ENCODE data around the gene DYNLT1.
"Not testable (repeated sequence)": the region's sequence is repeated elsewhere in the genome, so short reads cannot be mapped to it uniquely, and the experiment has no call there.

The DYNLT1 gene

DNA sequence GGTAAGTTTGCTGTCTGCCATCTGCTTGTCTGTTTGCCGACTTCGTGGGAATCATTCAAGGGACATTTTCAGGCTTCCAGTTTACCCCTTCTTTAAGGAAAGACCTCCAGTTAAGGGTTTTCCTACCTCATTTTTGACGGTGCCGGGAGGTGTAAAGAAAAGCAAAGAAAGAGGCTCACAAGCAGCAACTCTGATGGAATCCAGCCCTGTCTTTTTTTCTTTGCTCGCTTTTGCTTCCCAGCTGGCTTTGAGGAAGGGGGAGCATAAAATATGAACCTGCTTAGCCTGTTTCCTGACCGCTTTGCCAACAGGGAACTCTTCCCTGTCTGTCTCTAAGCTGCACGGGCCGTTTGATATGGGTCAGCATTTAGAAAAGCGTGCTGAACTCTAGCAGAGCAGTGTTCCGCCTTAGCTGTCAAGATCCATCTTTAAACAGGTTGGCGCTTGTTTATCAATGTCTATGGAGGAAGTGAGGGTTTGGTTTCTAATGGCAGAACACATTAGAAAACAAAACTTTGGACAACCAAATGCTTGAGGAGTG, 19.2 kb upstream of the DYNLT1 start:
- ChIA-PET POLR2A (interaction anchor here (1.4 kb wide), 1 partner anchor 23 kb away, joined by 4 read pairs; no protein-coding TSS in a partner anchor), CTCF (interaction anchor here (0.9 to 10.2 kb wide), 9 partner anchors 9 to 458 kb away, joined by 3 to 168 read pairs (median 3); partner anchors contain the start of genes DYNLT1 and SYTL3)
- Histone ChIP-seq H3K27me3 (replicated peaks in 2 of 5; ENCODE audit: control insufficient read depth in 4 of 5, insufficient read depth in 5 of 5, low read length in 4 of 5) (peaks cover 0 to 2% (median 0%) of the 10 kb centered on the region in 5 experiments), H3K27ac (ENCODE audit: insufficient read depth in 1 of 2, low read depth in 1 of 2, low read length in 2 of 2, poor library complexity in 1 of 2, severe bottlenecking in 2 of 2) (no peak overlapping the region), H3K4me3 (ENCODE audit: control insufficient read depth in 1 of 7, extremely low read depth in 1 of 7, insufficient read depth in 4 of 7, low read depth in 2 of 7, low read length in 6 of 7) (peak overlapping the region in 3 of 7 experiments; percentile 3 to 65 (median 36)), H3K9me3 (ENCODE audit: control extremely low read depth in 1 of 5, control insufficient read depth in 4 of 5, insufficient read depth in 2 of 5, low read depth in 1 of 5, low read length in 4 of 5) (no peaks in the 10 kb centered on the region), H3K36me3 (ENCODE audit: control insufficient read depth in 4 of 4, insufficient read depth in 4 of 4, low read length in 3 of 4) (no peaks in the 10 kb centered on the region), H3K4me1 (ENCODE audit: control extremely low read depth in 1 of 4, control insufficient read depth in 4 of 4, insufficient read depth in 4 of 4, low read length in 3 of 4) (peaks cover 18 to 57% (median 41%) of the 10 kb centered on the region in 4 experiments)
- DNase-seq = peak in 1 of 3 donors; percentile 20
- 52% methylated on average over 9 of the region's 11 CpGs for WGBS (ENCODE audit: insufficient coverage)

DNA sequence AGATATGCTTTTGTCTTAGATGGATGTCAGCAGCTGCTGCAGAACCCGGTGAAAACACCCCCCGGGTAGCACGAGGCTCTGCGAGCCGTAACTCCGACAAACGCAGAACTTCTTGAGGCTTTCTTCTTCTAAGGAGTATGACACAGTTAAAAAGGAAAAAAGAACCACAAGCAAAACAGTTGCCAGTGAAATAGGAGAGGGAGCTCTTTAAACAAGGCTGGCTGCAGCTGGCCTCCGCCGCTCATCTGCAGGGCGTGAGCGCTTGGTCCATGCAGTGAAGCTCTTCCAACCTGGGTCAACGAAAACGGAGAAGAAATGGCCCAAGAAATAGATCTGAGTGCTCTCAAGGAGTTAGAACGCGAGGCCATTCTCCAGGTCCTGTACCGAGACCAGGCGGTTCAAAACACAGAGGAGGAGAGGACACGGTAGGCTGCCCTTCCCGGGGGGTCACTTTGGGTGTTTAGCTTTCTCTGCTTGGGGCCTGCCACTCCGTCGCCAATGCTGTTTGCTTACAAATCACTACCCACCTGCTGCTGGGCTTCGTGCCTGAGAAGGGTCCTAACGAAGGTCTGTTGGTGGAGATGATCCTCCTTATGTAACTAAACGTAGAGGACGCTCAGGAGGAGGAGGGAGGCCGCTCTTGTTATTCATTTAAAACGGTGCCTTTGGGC, 18.5 kb upstream of the DYNLT1 start:
- ChIA-PET CTCF (interaction anchor here (0.6 to 10.2 kb wide), 15 partner anchors 10 to 458 kb away, joined by 3 to 168 read pairs (median 3); partner anchors contain the start of genes DYNLT1 and SYTL3), POLR2A (interaction anchor here (1.4 kb wide), 1 partner anchor 23 kb away, joined by 4 read pairs; no protein-coding TSS in a partner anchor)
- Histone ChIP-seq H3K27me3 (replicated peaks in 2 of 5; ENCODE audit: control insufficient read depth in 4 of 5, insufficient read depth in 5 of 5, low read length in 4 of 5) (peaks cover 0 to 2% (median 0%) of the 10 kb centered on the region in 5 experiments), H3K4me3 (ENCODE audit: control insufficient read depth in 1 of 7, extremely low read depth in 1 of 7, insufficient read depth in 4 of 7, low read depth in 2 of 7, low read length in 6 of 7) (peak overlapping the region in 5 of 7 experiments; percentile 6 to 65 (median 28)), H3K27ac (ENCODE audit: insufficient read depth in 1 of 2, low read depth in 1 of 2, low read length in 2 of 2, poor library complexity in 1 of 2, severe bottlenecking in 2 of 2) (peak overlapping the region in 1 of 2 experiments; percentile 6), H3K9me3 (ENCODE audit: control extremely low read depth in 1 of 5, control insufficient read depth in 4 of 5, insufficient read depth in 2 of 5, low read depth in 1 of 5, low read length in 4 of 5) (no peaks in the 10 kb centered on the region), H3K4me1 (ENCODE audit: control extremely low read depth in 1 of 4, control insufficient read depth in 4 of 4, insufficient read depth in 4 of 4, low read length in 3 of 4) (peaks cover 18 to 57% (median 41%) of the 10 kb centered on the region in 4 experiments), H3K36me3 (ENCODE audit: control insufficient read depth in 4 of 4, insufficient read depth in 4 of 4, low read length in 3 of 4) (no peaks in the 10 kb centered on the region)
- WGBS (ENCODE audit: insufficient coverage) = 16% methylated on average over 12 of the region's 27 CpGs
- peak in 2 of 3 donors; percentile 63 to 94 for DNase-seq

- CTCF ChIA-PET = interaction anchor here (0.6 to 10.2 kb wide), 17 partner anchors 9 to 447 kb away, joined by 3 to 168 read pairs (median 3); partner anchors contain the start of genes DYNLT1 and SYTL3
These were observed 18.0 kb upstream of the DYNLT1 start for GRCh38 chr6:158662607-158662953.

GRCh38 chr6:158661156-158661685, 16.7 kb upstream of the DYNLT1 start:
- ChIA-PET POLR2A (no interaction called here), CTCF (interaction anchor here (1.1 to 10.2 kb wide), 12 partner anchors 8 to 448 kb away, joined by 3 to 168 read pairs (median 10); partner anchors contain the start of genes DYNLT1 and SYTL3)
- peaks cover 0 to 2% (median 0%) of the 10 kb centered on the region in 5 experiments for H3K27me3 ChIP-seq (replicated peaks in 2 of 5; ENCODE audit: control insufficient read depth in 4 of 5, insufficient read depth in 5 of 5, low read length in 4 of 5)
- WGBS (ENCODE audit: insufficient coverage) = 90% methylated on average over 1 of the region's 3 CpGs
- no peak overlapping the region for H3K4me3 ChIP-seq (ENCODE audit: control insufficient read depth in 1 of 7, extremely low read depth in 1 of 7, insufficient read depth in 4 of 7, low read depth in 2 of 7, low read length in 6 of 7)
- H3K4me1 ChIP-seq (ENCODE audit: control extremely low read depth in 1 of 4, control insufficient read depth in 4 of 4, insufficient read depth in 4 of 4, low read length in 3 of 4) = peaks cover 11 to 38% (median 26%) of the 10 kb centered on the region in 4 experiments
- DNase-seq = no peak
- no peak overlapping the region for H3K27ac ChIP-seq (ENCODE audit: insufficient read depth in 1 of 2, low read depth in 1 of 2, low read length in 2 of 2, poor library complexity in 1 of 2, severe bottlenecking in 2 of 2)
- H3K36me3 ChIP-seq (ENCODE audit: control insufficient read depth in 4 of 4, insufficient read depth in 4 of 4, low read length in 3 of 4) = no peaks in the 10 kb centered on the region
- H3K9me3 ChIP-seq (ENCODE audit: control extremely low read depth in 1 of 5, control insufficient read depth in 4 of 5, insufficient read depth in 2 of 5, low read depth in 1 of 5, low read length in 4 of 5) = no peaks in the 10 kb centered on the region

More at GRCh38 chr6:158662607-158662953, 18.0 kb upstream of the DYNLT1 start:
- Histone ChIP-seq H3K27ac (ENCODE audit: insufficient read depth in 1 of 2, low read depth in 1 of 2, low read length in 2 of 2, poor library complexity in 1 of 2, severe bottlenecking in 2 of 2) (no peak overlapping the region), H3K4me1 (ENCODE audit: control extremely low read depth in 1 of 4, control insufficient read depth in 4 of 4, insufficient read depth in 4 of 4, low read length in 3 of 4) (peaks cover 15 to 52% (median 38%) of the 10 kb centered on the region in 4 experiments), H3K4me3 (ENCODE audit: control insufficient read depth in 1 of 7, extremely low read depth in 1 of 7, insufficient read depth in 4 of 7, low read depth in 2 of 7, low read length in 6 of 7) (peak overlapping the region in 4 of 7 experiments; percentile 6 to 65 (median 32)), H3K9me3 (ENCODE audit: control extremely low read depth in 1 of 5, control insufficient read depth in 4 of 5, insufficient read depth in 2 of 5, low read depth in 1 of 5, low read length in 4 of 5) (no peaks in the 10 kb centered on the region), H3K36me3 (ENCODE audit: control insufficient read depth in 4 of 4, insufficient read depth in 4 of 4, low read length in 3 of 4) (no peaks in the 10 kb centered on the region), H3K27me3 (replicated peaks in 2 of 5; ENCODE audit: control insufficient read depth in 4 of 5, insufficient read depth in 5 of 5, low read length in 4 of 5) (peaks cover 0 to 2% (median 0%) of the 10 kb centered on the region in 5 experiments)
- peak in 1 of 3 donors; percentile 90 for DNase-seq
- POLR2A ChIA-PET = interaction anchor here (1.4 kb wide), 1 partner anchor 24 kb away, joined by 4 read pairs; no protein-coding TSS in a partner anchor
- WGBS (ENCODE audit: insufficient coverage) = 0% methylated on average over 1 of the region's 3 CpGs

DNA sequence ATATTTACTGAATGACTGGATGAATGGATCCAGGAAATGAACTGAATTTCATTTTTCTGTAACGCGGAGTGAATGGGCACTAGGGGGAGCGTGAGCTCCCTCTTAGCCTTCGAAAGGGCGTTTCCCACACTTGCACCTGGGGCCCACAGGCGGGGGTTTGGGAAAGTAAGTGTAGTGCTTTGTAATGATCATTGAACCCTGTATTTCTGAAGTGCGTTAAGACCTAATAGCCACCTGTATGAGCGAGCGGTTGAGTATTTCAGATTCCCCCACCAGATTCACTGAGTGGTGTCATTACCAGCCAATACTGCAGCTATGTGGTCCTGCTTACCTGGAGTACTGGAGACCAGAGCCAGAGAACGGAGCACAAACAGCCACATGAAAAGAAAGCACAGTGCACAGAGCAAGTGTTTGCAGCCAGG, 15.8 kb upstream of the DYNLT1 start:
- H3K9me3 ChIP-seq (ENCODE audit: control extremely low read depth in 1 of 5, control insufficient read depth in 4 of 5, insufficient read depth in 2 of 5, low read depth in 1 of 5, low read length in 4 of 5) = no peaks in the 10 kb centered on the region
- CTCF ChIA-PET = interaction anchor here (0.5 to 10.2 kb wide), 16 partner anchors 10 to 333 kb away, joined by 3 to 168 read pairs (median 6); partner anchors contain the start of genes DYNLT1 and SYTL3
- DNase-seq = peak in 2 of 3 donors; percentile 51 to 57
- peaks cover 0 to 8% (median 7%) of the 10 kb centered on the region in 5 experiments for H3K27me3 ChIP-seq (replicated peaks in 2 of 5; ENCODE audit: control insufficient read depth in 4 of 5, insufficient read depth in 5 of 5, low read length in 4 of 5)
- H3K4me1 ChIP-seq (ENCODE audit: control extremely low read depth in 1 of 4, control insufficient read depth in 4 of 4, insufficient read depth in 4 of 4, low read length in 3 of 4) = peaks cover 9 to 42% (median 30%) of the 10 kb centered on the region in 4 experiments
- H3K4me3 ChIP-seq (ENCODE audit: control insufficient read depth in 1 of 7, extremely low read depth in 1 of 7, insufficient read depth in 4 of 7, low read depth in 2 of 7, low read length in 6 of 7) = no peak overlapping the region
- 29% methylated on average over 10 of the region's 10 CpGs for WGBS (ENCODE audit: insufficient coverage)
- POLR2A ChIA-PET = interaction anchor here (0.8 kb wide), 1 partner anchor 31 kb away, joined by 4 read pairs; no protein-coding TSS in a partner anchor
- no peak overlapping the region for H3K27ac ChIP-seq (ENCODE audit: insufficient read depth in 1 of 2, low read depth in 1 of 2, low read length in 2 of 2, poor library complexity in 1 of 2, severe bottlenecking in 2 of 2)
- H3K36me3 ChIP-seq (ENCODE audit: control insufficient read depth in 4 of 4, insufficient read depth in 4 of 4, low read length in 3 of 4) = no peaks in the 10 kb centered on the region

DNA sequence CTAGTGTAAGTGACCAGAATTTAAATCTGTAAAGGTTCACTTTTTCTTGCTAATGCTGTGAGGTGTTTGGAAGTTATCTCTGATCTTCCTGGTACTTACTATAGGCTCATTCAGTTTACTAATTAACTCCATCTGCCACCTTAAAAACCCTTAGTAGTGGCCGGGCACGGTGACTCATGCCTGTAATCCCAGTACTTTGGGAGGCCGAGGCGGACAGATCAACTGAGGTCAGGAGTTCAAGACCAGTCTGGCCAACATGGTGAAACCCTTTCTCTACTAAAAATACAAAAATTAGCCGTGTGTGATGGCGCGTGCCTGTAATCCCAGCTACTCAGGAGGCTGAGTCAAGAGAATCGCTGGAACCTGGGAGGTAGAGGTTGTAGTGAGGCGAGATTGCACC, 12.4 kb upstream of the DYNLT1 start:
- peaks cover 8 to 38% (median 27%) of the 10 kb centered on the region in 4 experiments for H3K4me1 ChIP-seq (ENCODE audit: control extremely low read depth in 1 of 4, control insufficient read depth in 4 of 4, insufficient read depth in 4 of 4, low read length in 3 of 4)
- H3K27me3 ChIP-seq (replicated peaks in 2 of 5; ENCODE audit: control insufficient read depth in 4 of 5, insufficient read depth in 5 of 5, low read length in 4 of 5); H3K4me3 ChIP-seq (ENCODE audit: control insufficient read depth in 1 of 7, extremely low read depth in 1 of 7, insufficient read depth in 4 of 7, low read depth in 2 of 7, low read length in 6 of 7); H3K36me3 ChIP-seq (ENCODE audit: control insufficient read depth in 4 of 4, insufficient read depth in 4 of 4, low read length in 3 of 4); H3K27ac ChIP-seq (ENCODE audit: insufficient read depth in 1 of 2, low read depth in 1 of 2, low read length in 2 of 2, poor library complexity in 1 of 2, severe bottlenecking in 2 of 2); POLR2A ChIA-PET; CTCF ChIA-PET; DNase-seq; H3K9me3 ChIP-seq (ENCODE audit: control extremely low read depth in 1 of 5, control insufficient read depth in 4 of 5, insufficient read depth in 2 of 5, low read depth in 1 of 5, low read length in 4 of 5): not testable (repeated sequence)
- 96% methylated on average over 4 of the region's 9 CpGs for WGBS (ENCODE audit: insufficient coverage)

Measured in common myeloid progenitor, CD34-positive (primary cell).